HCT116 (cell line): ENCODE measurements around the gene SLC13A4. TPM values are rescaled to one million over a fixed set of nuclear protein-coding genes. Genes with fewer than 3 reads are reported as not detected.

Source experiments
- ATAC-seq: fragments of 200-7000 bp; cut with Tn5 transposase; 2 replicates; pipeline ENCODE4 v1.9.1; 2020; ENCODE audit warnings: mild to moderate bottlenecking, moderate library complexity
- BruUV-seq: library from RNA; stranded (reverse); fragments of 400-500 nt; replicated peaks from 2 replicates; lab custom pipeline; 2021; lab: Mats Ljungman, UMichigan
- CTCF ChIA-PET: fragments of 300-600 bp; sonication (Branson Sonifier 250); formaldehyde crosslinking; loops from one replicate; lab custom pipeline; 2021; ENCODE audit warnings: antibody characterized with exemption; lab: Charles Lee
- POLR2A ChIA-PET: fragments of 300-600, 350-600 bp; sonication (Branson Sonifier 250); formaldehyde crosslinking; loops from one replicate; lab custom pipeline; 2021; ENCODE audit warnings: antibody characterized with exemption; lab: Charles Lee
- RAD21 ChIA-PET, 2 experiments: fragments of 300-600 bp; sonication (Branson Sonifier 250); formaldehyde crosslinking; loops; one replicate each; lab custom pipeline; 2023; ENCODE audit warnings: low total read pairs in 2 of 2; ENCODE audit not compliant: uncharacterized antibody in 2 of 2, unreplicated experiment in 2 of 2, low non-redundant PET in 1 of 2; lab: Charles Lee
- DNase-seq: peaks from one replicate; pipeline ENCODE4 v3.0.0-alpha.2; 2010; ENCODE audit warnings: low read depth, low spot score
- H2AFZ ChIP-seq: fragments of 200-600 bp; shearing (Covaris generic), sonication (generic); 2 replicates; pipeline ENCODE4 v1.6.1; 2017; ENCODE audit warnings: low read depth, mixed run types, mixed read lengths, antibody characterized with exemption, low read length; ENCODE audit not compliant: poor library complexity, severe bottlenecking
- H3K27ac ChIP-seq: 2 replicates; pipeline ENCODE4 v1.5.1; 2012; ENCODE audit warnings: low read depth, low read length
- H3K27me3 ChIP-seq: fragments of 200-600 bp; sonication (generic); 2 replicates; pipeline ENCODE4 v1.6.1; 2016; ENCODE audit warnings: mixed run types, low read length, mixed read lengths; ENCODE audit not compliant: insufficient read depth
- H3K36me3 ChIP-seq, 2 experiments: fragments of 200-500 bp in 1 of 2; fragments of 200-600 bp in 1 of 2; sonication (Bioruptor generic) in 1 of 2; sonication (generic) in 1 of 2; 2 replicates each; pipeline versions ENCODE4 v1.5.1 to v1.6.1; 2014 to 2016; ENCODE audit warnings: low read length in 2 of 2, inconsistent platforms in 1 of 2, mixed read lengths in 1 of 2, mixed run types in 1 of 2; ENCODE audit not compliant: insufficient read depth in 2 of 2, control insufficient read depth in 1 of 2
- H3K4me1 ChIP-seq, 2 experiments: fragments of 200-600 bp in 1 of 2; sonication (generic) in 1 of 2; 2 replicates each; pipeline versions ENCODE4 v1.5.1 to v1.6.1; 2012 to 2017; ENCODE audit warnings: low read length in 2 of 2, inconsistent platforms in 1 of 2, mild to moderate bottlenecking in 1 of 2, mixed read lengths in 1 of 2, mixed run types in 1 of 2, moderate library complexity in 1 of 2; ENCODE audit not compliant: insufficient read depth in 2 of 2, control insufficient read depth in 1 of 2
- H3K4me2 ChIP-seq: fragments of 200-600 bp; sonication (generic); 2 replicates; pipeline ENCODE4 v1.6.1; 2017; ENCODE audit warnings: mixed run types, low read length, mixed read lengths
- H3K4me3 ChIP-seq, 2 experiments: fragments of 200-600 bp in 1 of 2; sonication (generic) in 1 of 2; replicated peaks in 1 of 2; 2 replicates each; pipeline ENCODE4 v1.5.1; 2011 to 2016; ENCODE audit warnings: low read length in 2 of 2, control low read depth in 1 of 2, low read depth in 1 of 2, mild to moderate bottlenecking in 1 of 2, mixed read lengths in 1 of 2, mixed run types in 1 of 2
- H3K79me2 ChIP-seq: fragments of 200-600 bp; sonication (generic); 2 replicates; pipeline ENCODE4 v1.6.1; 2017; ENCODE audit warnings: mild to moderate bottlenecking, mixed run types, low read length, moderate library complexity, mixed read lengths; ENCODE audit not compliant: insufficient read depth
- H3K9ac ChIP-seq: fragments of 200-600 bp; sonication (generic); 2 replicates; pipeline ENCODE4 v1.6.1; 2016; ENCODE audit warnings: low read length, mixed read lengths
- H3K9me2 ChIP-seq: fragments of 200-600 bp; sonication (generic), shearing (Covaris generic); 2 replicates; pipeline ENCODE4 v1.6.1; 2017; ENCODE audit warnings: mixed run types, mild to moderate bottlenecking, moderate library complexity; ENCODE audit not compliant: insufficient read depth
- H3K9me3 ChIP-seq, 2 experiments: fragments of 200-500 bp in 1 of 2; fragments of 200-600 bp in 1 of 2; sonication (Bioruptor generic) in 1 of 2; sonication (generic) in 1 of 2; 2 replicates each; pipeline ENCODE4 v1.6.1; 2014 to 2017; ENCODE audit warnings: low read length in 2 of 2, mixed read lengths in 2 of 2, inconsistent platforms in 1 of 2, low read depth in 1 of 2, mild to moderate bottlenecking in 1 of 2, mixed run types in 1 of 2, moderate library complexity in 1 of 2; ENCODE audit not compliant: control insufficient read depth in 1 of 2, insufficient read depth in 1 of 2
- H4K20me1 ChIP-seq: fragments of 200-600 bp; sonication (generic), shearing (Covaris generic); 2 replicates; pipeline ENCODE4 v1.6.1; 2017; ENCODE audit warnings: mixed run types, mild to moderate bottlenecking, moderate library complexity; ENCODE audit not compliant: insufficient read depth
- YY1 ChIP-seq: IDR thresholded peaks from 2 replicates; pipeline ENCODE4 v1.6.1; 2011; ENCODE audit warnings: low read length, low read depth, moderate library complexity, mild to moderate bottlenecking; ENCODE audit not compliant: insufficient replicate concordance; ENCODE audit errors: extremely low read depth
- ZFX ChIP-seq: fragments of 450-650 bp; IDR thresholded peaks from 2 replicates; pipeline ENCODE4 v1.6.1; 2017
- ZNF274 ChIP-seq: fragments of 200-500 bp; sonication (Bioruptor generic); IDR thresholded peaks from 2 replicates; pipeline ENCODE4 v1.6.1; 2014; ENCODE audit warnings: mild to moderate bottlenecking, low read depth, low read length, inconsistent platforms
- intact Hi-C: fragments of 100-400 bp; cut with micrococcal nuclease; formaldehyde crosslinking; loops from 2 replicates; pipeline ENCODE4 v1.10.0; 2022
- total RNA-seq: library from RNA; stranded (reverse); gene quantifications from one replicate; pipeline ENCODE4 v1.2.1, GENCODE V29; 2021; ENCODE audit not compliant: unreplicated experiment

SLC13A4 gene
- total RNA-seq, 1 experiment from 2014 or later = 0.30 TPM

DNA sequence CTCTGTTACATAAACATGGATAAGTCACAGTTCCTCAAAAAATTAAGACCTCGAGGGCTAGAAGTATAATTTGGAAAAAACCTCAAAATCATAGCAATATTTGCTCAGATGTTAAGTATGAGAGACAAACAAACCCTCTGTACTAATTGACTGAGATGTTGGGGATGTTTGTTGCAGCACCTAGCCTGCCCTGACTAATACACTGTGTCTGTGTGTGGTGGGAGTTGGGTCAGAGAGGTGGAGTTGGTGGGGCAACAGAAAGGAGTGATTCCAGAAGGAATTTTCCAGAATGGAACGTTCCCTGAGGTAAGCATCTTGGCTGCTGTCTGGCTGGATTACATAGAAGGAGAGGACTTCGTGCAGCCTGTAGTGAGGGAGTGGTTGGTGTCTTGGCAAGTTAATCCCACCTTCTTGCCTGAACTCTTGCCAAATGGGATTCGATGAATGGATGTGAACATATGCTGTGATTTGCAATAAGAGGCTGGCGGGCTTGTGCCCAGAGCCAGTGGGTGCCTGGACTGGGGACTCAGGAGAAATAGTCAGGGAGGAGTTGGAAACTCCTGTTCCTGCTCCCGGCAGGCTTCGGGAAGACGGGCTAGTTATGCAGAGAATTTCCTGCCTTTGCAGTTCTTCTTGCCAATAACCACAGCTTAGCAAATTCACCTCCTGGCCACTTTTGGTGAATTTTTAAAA, 29.9 kb upstream of the SLC13A4 start:
- H3K4me1 ChIP-seq = peaks cover 0 to 5% of the 10 kb centered on the region in 2 experiments; a peak in 1 of 4 replicates
- intact Hi-C loops = no loop called here
- H3K4me2 ChIP-seq = no peak overlapping the region
- H3K36me3 ChIP-seq = no peaks in the 10 kb centered on the region
- H4K20me1 ChIP-seq = no peaks in the 10 kb centered on the region
- no peak overlapping the region for H3K9ac ChIP-seq
- no peak overlapping the region for H2AFZ ChIP-seq
- CTCF ChIA-PET = no interaction called here
- BruUV-seq = no TSS peak
- H3K9me3 ChIP-seq = peaks cover 0 to 4% of the 10 kb centered on the region in 2 experiments; a peak in 1 of 4 replicates
- RAD21 ChIA-PET = no interaction called here
- POLR2A ChIA-PET = no interaction called here
- H3K79me2 ChIP-seq = no peaks in the 10 kb centered on the region
- no peak for ATAC-seq
- no peaks in the 10 kb centered on the region for H3K27me3 ChIP-seq
- no peak overlapping the region for H3K4me3 ChIP-seq
- no peak for DNase-seq
- H3K9me2 ChIP-seq = no peaks in the 10 kb centered on the region
- TF ChIP-seq YY1 = no peak
- TF ChIP-seq ZFX = no peak
- no peak for TF ChIP-seq ZNF274
- TF ChIP-seq, all 23 proteins: peak for 0
- H3K27ac ChIP-seq = no peak overlapping the region

DNA sequence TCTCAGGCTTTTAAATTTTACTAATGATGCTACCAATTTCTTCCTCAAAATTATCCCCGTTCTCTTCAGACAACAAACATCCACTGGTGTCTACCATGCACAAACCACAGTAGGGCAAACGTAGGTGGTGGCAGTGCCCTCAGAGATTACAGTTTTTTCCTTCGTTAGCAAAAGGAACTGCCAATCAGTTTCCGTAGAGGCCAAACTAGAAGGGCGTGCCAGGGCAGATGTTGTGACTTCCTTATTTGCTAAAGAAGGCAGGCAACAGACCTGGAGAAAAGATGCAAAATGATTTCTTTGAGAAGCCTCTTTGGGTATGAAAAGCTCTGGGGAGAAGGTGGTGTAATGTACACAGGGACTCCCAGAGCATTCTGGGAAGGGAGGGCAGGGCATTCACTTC, 28.2 kb upstream of the SLC13A4 start:
- no TSS peak for BruUV-seq
- no peak overlapping the region for H3K4me3 ChIP-seq
- RAD21 ChIA-PET = no interaction called here

More for the DNA sequence above, 28.2 kb upstream of the SLC13A4 start:
- H2AFZ ChIP-seq = no peak overlapping the region
- no peaks in the 10 kb centered on the region for H3K36me3 ChIP-seq
- TF ChIP-seq YY1 = no peak
- H3K27ac ChIP-seq = no peak overlapping the region
- no peak overlapping the region for H3K9ac ChIP-seq
- no peaks in the 10 kb centered on the region for H3K4me1 ChIP-seq
- H3K79me2 ChIP-seq = no peaks in the 10 kb centered on the region
- POLR2A ChIA-PET = no interaction called here
- no peaks in the 10 kb centered on the region for H4K20me1 ChIP-seq
- intact Hi-C loops = no loop called here
- DNase-seq = no peak
- no peaks in the 10 kb centered on the region for H3K9me2 ChIP-seq
- H3K27me3 ChIP-seq = no peaks in the 10 kb centered on the region
- CTCF ChIA-PET = no interaction called here
- ATAC-seq = no peak
- no peak overlapping the region for H3K4me2 ChIP-seq
- peaks cover 0 to 4% of the 10 kb centered on the region in 2 experiments; a peak in 1 of 4 replicates for H3K9me3 ChIP-seq
